ENCODE data around the gene SEPHS1.

Gene SEPHS1

GRCh38 chr10:13268310-13268709 lies 79.8 kb downstream of the SEPHS1 start:
- no peak for DNase-seq (ENCODE audit: extremely low read depth, low read depth)
- TF ChIP-seq CTCF (IDR thresholded peaks at IDR 0.05; ENCODE audit: low read depth, low read length): no peak

Data from AG09319 (cell line).